ENCODE data around the gene NRP1. TPM values are rescaled to one million over a fixed set of nuclear protein-coding genes. Genes with fewer than 3 reads are reported as not detected.
"Not testable (repeated sequence)": the region's sequence is repeated elsewhere in the genome, so short reads cannot be mapped to it uniquely, and the experiment has no call there.

The NRP1 gene
- total RNA-seq, 1 experiment from 2014 or later, result 31.7 TPM

- intact Hi-C loops (cut with micrococcal nuclease; ENCODE audit: unreplicated experiment), result no loop called here
- TF ChIP-seq, protein P1, sequence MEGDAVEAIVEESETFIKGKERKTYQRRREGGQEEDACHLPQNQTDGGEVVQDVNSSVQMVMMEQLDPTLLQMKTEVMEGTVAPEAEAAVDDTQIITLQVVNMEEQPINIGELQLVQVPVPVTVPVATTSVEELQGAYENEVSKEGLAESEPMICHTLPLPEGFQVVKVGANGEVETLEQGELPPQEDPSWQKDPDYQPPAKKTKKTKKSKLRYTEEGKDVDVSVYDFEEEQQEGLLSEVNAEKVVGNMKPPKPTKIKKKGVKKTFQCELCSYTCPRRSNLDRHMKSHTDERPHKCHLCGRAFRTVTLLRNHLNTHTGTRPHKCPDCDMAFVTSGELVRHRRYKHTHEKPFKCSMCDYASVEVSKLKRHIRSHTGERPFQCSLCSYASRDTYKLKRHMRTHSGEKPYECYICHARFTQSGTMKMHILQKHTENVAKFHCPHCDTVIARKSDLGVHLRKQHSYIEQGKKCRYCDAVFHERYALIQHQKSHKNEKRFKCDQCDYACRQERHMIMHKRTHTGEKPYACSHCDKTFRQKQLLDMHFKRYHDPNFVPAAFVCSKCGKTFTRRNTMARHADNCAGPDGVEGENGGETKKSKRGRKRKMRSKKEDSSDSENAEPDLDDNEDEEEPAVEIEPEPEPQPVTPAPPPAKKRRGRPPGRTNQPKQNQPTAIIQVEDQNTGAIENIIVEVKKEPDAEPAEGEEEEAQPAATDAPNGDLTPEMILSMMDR (conservative IDR thresholded peaks at IDR 0.05; ENCODE audit: low read depth, low read length), result no peak
- TF ChIP-seq EZH2 (IDR thresholded peaks at IDR 0.05; ENCODE audit: borderline replicate concordance, low read depth, low read length, poor library complexity, severe bottlenecking), result no peak
- BruUV-seq (replicated peaks), result no TSS peak
- H3K27me3 ChIP-seq (replicated peaks; ENCODE audit: insufficient read depth, low read depth, low read length, poor library complexity), result no peaks in the 10 kb centered on the region
- H3K9me3 ChIP-seq (ENCODE audit: low read depth, low read length, poor library complexity, severe bottlenecking), result no peaks in the 10 kb centered on the region
- ChIA-PET POLR2A (ENCODE audit: low non-redundant PET) (no interaction called here), CTCF (no interaction called here)
- H3K4me3 ChIP-seq (ENCODE audit: low read depth, low read length, poor library complexity, severe bottlenecking), result no peak overlapping the region
- DNase-seq (ENCODE audit: low spot score), result no peak
- peaks cover 21% of the 10 kb centered on the region for H3K4me1 ChIP-seq (ENCODE audit: insufficient read depth, low read length, poor library complexity, severe bottlenecking)
- no peaks in the 10 kb centered on the region for H3K36me3 ChIP-seq (ENCODE audit: insufficient read depth, low read length, poor library complexity, severe bottlenecking)
- H3K27ac ChIP-seq (ENCODE audit: low read depth, low read length, poor library complexity, severe bottlenecking), result no peak overlapping the region
These were observed 111.0 kb downstream of the NRP1 start for GRCh38 chr10:33223326-33224000.

GRCh38 chr10:33222304-33222703, 112.2 kb downstream of the NRP1 start:
- H3K4me3 ChIP-seq (ENCODE audit: low read depth, low read length, poor library complexity, severe bottlenecking); CTCF ChIA-PET; POLR2A ChIA-PET (ENCODE audit: low non-redundant PET); H3K9me3 ChIP-seq (ENCODE audit: low read depth, low read length, poor library complexity, severe bottlenecking); BruUV-seq (replicated peaks); DNase-seq (ENCODE audit: low spot score); intact Hi-C loops (cut with micrococcal nuclease; ENCODE audit: unreplicated experiment); H3K27me3 ChIP-seq (replicated peaks; ENCODE audit: insufficient read depth, low read depth, low read length, poor library complexity); H3K27ac ChIP-seq (ENCODE audit: low read depth, low read length, poor library complexity, severe bottlenecking); H3K36me3 ChIP-seq (ENCODE audit: insufficient read depth, low read length, poor library complexity, severe bottlenecking): not testable (repeated sequence)
- peaks cover 14% of the 10 kb centered on the region for H3K4me1 ChIP-seq (ENCODE audit: insufficient read depth, low read length, poor library complexity, severe bottlenecking)

GRCh38 chr10:33217854-33218253, 116.6 kb downstream of the NRP1 start:
- Histone ChIP-seq H3K36me3 (ENCODE audit: insufficient read depth, low read length, poor library complexity, severe bottlenecking) (no peaks in the 10 kb centered on the region), H3K27ac (ENCODE audit: low read depth, low read length, poor library complexity, severe bottlenecking) (no peak overlapping the region), H3K9me3 (ENCODE audit: low read depth, low read length, poor library complexity, severe bottlenecking) (no peaks in the 10 kb centered on the region), H3K27me3 (replicated peaks; ENCODE audit: insufficient read depth, low read depth, low read length, poor library complexity) (no peaks in the 10 kb centered on the region), H3K4me3 (ENCODE audit: low read depth, low read length, poor library complexity, severe bottlenecking) (no peak overlapping the region), H3K4me1 (ENCODE audit: insufficient read depth, low read length, poor library complexity, severe bottlenecking) (peaks cover 12% of the 10 kb centered on the region)
- intact Hi-C loops (cut with micrococcal nuclease; ENCODE audit: unreplicated experiment), result loop anchor here (5.0 kb wide), 1 partner anchor 54 kb away; no protein-coding TSS in a partner anchor
- POLR2A ChIA-PET (ENCODE audit: low non-redundant PET), result no interaction called here
- DNase-seq (ENCODE audit: low spot score), result no peak
- BruUV-seq (replicated peaks), result no TSS peak
- CTCF ChIA-PET, result no interaction called here
- TF ChIP-seq, protein P1 (conservative IDR thresholded peaks at IDR 0.05; ENCODE audit: low read depth, low read length), result no peak
- no peak for TF ChIP-seq EZH2 (IDR thresholded peaks at IDR 0.05; ENCODE audit: borderline replicate concordance, low read depth, low read length, poor library complexity, severe bottlenecking)
